Measurements from ENCODE around the gene PPP3R1. TPM values are rescaled to one million over a fixed set of nuclear protein-coding genes. Genes with fewer than 3 reads are reported as not detected.

Gene PPP3R1
- total RNA-seq, 1 experiment from 2014 or later, result 74.2 TPM

DNA sequence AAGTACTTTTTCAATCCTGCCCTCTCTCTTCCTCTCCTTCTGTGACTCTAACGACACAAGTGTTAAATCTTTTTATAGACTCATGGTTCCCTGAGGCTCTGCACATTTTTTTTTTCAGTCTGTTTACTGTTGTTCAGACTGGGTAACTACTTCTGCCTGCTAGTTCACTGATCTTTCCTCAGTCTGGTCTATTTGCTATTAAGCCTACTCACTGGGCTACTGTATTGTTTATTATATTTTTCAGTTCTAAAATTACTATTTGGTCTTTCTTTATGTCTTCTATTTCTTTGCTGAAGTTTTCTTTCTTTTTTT lies 21.3 kb downstream of the PPP3R1 start:
- Histone ChIP-seq H3K79me1 (ENCODE audit: insufficient read depth, low read depth, low read length, poor library complexity, severe bottlenecking) (no peaks in the 10 kb centered on the region), H3K9ac (ENCODE audit: extremely low read depth, insufficient read length, low read length) (no peak overlapping the region)

More for the DNA sequence above, 21.3 kb downstream of the PPP3R1 start:
- Histone ChIP-seq H3K27ac (ENCODE audit: insufficient read length, low read depth, low read length) (no peak overlapping the region), H4K8ac (replicated peaks; ENCODE audit: insufficient read length, low read depth, low read length) (no peak overlapping the region), H3T11ph (ENCODE audit: low read length) (no peak overlapping the region), H3K79me2 (ENCODE audit: insufficient read depth, low read length) (peaks cover 19% of the 10 kb centered on the region; the same call in 1 of the 2 replicates), H3K4ac (ENCODE audit: low read depth, low read length) (no peak overlapping the region), H3K9me3 (ENCODE audit: control insufficient read depth, low read depth, low read length) (no peaks in the 10 kb centered on the region), H2BK5ac (ENCODE audit: insufficient read length, low read length) (no peak overlapping the region), H3K23ac (ENCODE audit: insufficient read length, low read depth, low read length) (no peak overlapping the region), H3K4me1 (ENCODE audit: insufficient read depth, low read length) (no peaks in the 10 kb centered on the region), H2BK20ac (ENCODE audit: low read depth, low read length, poor library complexity, severe bottlenecking) (no peak overlapping the region), H2AFZ (ENCODE audit: low read length) (no peak overlapping the region), H2AK5ac (ENCODE audit: insufficient read length, low read length) (no peak overlapping the region), H4K20me1 (ENCODE audit: control insufficient read depth, insufficient read depth, insufficient read length) (no peaks in the 10 kb centered on the region), H3K18ac (ENCODE audit: insufficient read length, low read depth, low read length) (no peak overlapping the region), H4K91ac (ENCODE audit: insufficient read length, low read depth, low read length) (no peak overlapping the region), H4K5ac (ENCODE audit: insufficient read length, low read depth, low read length) (no peak overlapping the region), H3K56ac (ENCODE audit: insufficient read length, low read depth, low read length) (no peak overlapping the region), H2BK12ac (ENCODE audit: insufficient read length, low read depth, low read length) (no peak overlapping the region), H3K14ac (ENCODE audit: insufficient read depth, low read length) (no peak overlapping the region), H3K23me2 (ENCODE audit: insufficient read length, low read depth, low read length, poor library complexity, severe bottlenecking) (no peaks in the 10 kb centered on the region), H3K27me3 (ENCODE audit: insufficient read depth, low read length) (no peaks in the 10 kb centered on the region), H2BK120ac (ENCODE audit: low read depth, low read length, poor library complexity, severe bottlenecking) (no peak overlapping the region), H2BK15ac (ENCODE audit: low read depth, low read length) (no peak overlapping the region), H3K4me2 (ENCODE audit: insufficient read depth, insufficient read length, low read length) (no peak overlapping the region)
- no peak overlapping the region for H3K4me3 Mint-ChIP-seq
- WGBS (ENCODE audit: extremely low coverage, insufficient read length, low lambda C conversion rate), result no CpG with 5 or more reads among the region's 1 CpG
- DNase-seq, result no peak
- peak overlapping the region in 2 of 3 experiments; percentile 69 to 71; a peak in 3 of 7 replicates for H3K27ac Mint-ChIP-seq
- H3K4me1 Mint-ChIP-seq, result peaks cover 21 to 25% of the 10 kb centered on the region in 2 experiments
- H3K36me3 Mint-ChIP-seq (ENCODE audit: insufficient read depth in 1 of 3, low read depth in 3 of 3), result no peaks in the 10 kb centered on the region; a peak in 1 of 7 replicates
- no peaks in the 10 kb centered on the region for H3K9me3 Mint-ChIP-seq
- TF ChIP-seq, protein P1, sequence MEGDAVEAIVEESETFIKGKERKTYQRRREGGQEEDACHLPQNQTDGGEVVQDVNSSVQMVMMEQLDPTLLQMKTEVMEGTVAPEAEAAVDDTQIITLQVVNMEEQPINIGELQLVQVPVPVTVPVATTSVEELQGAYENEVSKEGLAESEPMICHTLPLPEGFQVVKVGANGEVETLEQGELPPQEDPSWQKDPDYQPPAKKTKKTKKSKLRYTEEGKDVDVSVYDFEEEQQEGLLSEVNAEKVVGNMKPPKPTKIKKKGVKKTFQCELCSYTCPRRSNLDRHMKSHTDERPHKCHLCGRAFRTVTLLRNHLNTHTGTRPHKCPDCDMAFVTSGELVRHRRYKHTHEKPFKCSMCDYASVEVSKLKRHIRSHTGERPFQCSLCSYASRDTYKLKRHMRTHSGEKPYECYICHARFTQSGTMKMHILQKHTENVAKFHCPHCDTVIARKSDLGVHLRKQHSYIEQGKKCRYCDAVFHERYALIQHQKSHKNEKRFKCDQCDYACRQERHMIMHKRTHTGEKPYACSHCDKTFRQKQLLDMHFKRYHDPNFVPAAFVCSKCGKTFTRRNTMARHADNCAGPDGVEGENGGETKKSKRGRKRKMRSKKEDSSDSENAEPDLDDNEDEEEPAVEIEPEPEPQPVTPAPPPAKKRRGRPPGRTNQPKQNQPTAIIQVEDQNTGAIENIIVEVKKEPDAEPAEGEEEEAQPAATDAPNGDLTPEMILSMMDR (conservative IDR thresholded peaks at IDR 0.05), result no peak
- no peaks in the 10 kb centered on the region for H3K27me3 Mint-ChIP-seq (ENCODE audit: low read depth)

Data from H9 (cell line).